HG03571 (cell line): ENCODE data around the gene FHL2.
A peak's percentile ranks its signal among the peaks of the same experiment; 100 is the strongest.

Experiments
- ATAC-seq: cut with Tn5 transposase; IDR thresholded peaks from one replicate; pipeline ENCODE4 v1.9.1; 2021; ENCODE audit not compliant: unreplicated experiment

FHL2 gene

DNA sequence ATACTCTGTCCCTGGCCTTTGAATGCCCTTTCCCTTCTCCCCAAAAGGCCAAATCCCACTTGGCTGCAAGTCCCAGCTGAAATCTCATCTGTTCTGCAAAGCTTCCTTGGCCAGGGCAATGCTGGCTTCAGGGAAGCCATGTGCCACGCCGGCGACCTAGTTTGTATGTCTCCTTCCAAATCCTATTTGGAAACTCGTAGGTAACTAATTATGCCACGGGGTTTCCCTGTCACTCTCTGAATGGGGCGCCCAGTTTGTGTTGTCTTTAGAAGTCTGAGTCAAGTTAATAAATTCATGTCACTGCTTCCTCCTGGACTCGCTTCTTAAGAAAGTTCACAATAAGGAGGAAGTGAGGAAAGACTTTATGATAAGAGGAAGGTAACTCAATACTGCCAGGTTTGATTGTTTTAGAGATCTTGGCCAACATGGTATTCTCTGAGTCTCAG lies 19.1 kb downstream of the FHL2 start:
- no peak for ATAC-seq

DNA sequence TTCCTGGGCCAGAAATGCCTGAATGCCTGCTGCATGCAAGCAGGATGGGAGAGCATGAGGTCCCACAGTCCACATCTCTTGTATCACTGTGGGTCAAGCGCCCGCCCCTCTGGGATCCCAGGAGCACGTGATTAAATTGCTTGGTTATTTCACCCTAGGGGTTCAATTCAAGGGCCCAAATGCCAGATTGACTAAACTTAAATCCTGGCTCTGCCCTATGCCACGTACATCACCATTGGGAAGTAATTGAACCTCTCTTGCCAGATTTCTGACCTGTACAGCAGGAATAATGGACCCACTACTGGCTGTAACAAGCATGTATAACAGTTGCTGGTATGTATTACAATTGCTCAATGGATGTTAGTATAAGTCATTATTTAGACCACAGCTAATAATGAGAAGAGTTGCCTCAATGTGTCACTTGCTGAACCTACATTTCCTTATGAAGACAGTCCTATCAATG lies 19.9 kb downstream of the FHL2 start:
- ATAC-seq, result no peak

DNA sequence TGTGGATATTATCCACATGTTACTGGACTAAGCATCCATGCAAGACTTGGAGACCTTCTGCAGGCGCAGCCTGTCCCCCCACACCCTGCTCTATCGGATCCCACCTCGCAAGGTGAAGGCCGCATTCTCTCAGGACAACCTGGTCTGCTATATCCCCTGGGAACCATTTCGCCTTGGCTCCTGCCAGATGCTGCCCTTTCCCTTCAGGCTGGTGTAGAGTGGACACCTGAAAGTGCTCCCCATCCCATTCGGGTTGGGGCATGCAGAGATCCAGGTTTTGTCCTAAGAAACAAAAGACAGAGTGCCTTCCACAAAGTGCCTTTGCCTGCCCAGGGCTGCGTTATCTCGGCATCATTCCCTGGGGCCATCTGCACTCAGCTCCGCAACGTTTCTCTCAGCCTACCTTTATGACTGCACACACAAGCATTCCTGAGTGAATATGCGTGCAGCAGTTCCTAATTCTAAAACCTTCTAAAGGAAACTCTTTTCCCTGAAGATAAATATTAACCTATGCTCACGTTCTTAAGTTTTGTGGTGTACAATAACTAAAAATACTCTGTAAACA lies 20.5 kb downstream of the FHL2 start:
- no peak for ATAC-seq

DNA sequence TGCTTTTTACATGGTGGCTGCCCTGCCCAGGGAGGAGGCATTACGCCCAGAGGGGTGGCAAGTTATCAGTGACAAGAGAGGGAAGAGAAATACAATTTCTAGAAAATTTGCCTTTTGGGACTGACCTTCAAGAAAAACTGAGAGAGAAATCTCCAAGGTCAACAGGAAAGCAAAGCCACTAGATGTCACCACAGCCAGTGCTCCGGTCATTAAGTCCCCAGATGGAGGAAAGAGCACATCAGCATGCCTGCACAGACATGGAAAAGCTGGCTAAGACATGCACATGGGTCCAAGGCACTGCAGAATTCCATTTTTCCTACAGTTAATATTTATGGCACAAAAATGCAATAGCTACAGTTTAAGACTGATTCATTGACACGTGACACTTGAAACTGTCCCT lies 21.0 kb downstream of the FHL2 start:
- no peak for ATAC-seq

DNA sequence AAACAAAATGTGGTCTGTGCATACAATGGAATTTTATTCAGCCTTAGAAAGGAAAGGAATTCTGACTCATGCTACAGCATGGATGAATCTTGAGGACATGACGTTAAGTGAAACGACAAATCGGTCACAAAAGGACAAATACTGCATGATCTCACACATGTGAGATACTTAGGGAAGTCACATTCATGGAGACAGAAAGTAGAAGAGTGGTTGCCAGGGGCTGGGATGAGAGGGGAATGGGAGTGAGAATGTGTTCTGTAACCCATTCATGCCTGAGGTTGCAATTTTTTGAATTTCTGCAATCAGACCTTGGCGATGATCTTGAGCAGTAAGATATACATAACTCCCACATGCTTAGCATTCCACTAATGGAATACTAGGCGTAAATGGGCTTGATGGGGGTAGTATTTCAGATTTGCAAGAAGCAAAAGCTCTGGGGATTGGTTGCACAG lies 22.0 kb downstream of the FHL2 start:
- ATAC-seq, result no peak

DNA sequence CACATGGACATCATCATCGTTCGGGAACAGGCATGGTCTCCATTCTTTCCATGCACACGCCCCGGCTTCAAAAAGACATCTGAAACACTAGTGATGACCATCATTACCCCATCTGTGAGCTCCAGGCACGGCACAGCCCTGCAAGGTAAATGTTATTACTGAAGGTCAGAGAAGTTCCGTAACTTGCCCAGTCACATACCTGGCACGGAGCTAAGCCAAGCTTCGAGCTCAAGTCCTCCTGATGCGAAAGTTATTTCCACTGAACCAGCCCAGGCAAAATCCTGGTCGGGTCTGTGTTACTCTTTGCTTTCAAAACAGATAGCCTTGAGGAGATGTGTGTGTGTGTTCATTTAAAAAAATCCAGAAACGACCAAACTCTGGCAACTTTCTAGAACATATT lies 22.8 kb downstream of the FHL2 start:
- no peak for ATAC-seq

DNA sequence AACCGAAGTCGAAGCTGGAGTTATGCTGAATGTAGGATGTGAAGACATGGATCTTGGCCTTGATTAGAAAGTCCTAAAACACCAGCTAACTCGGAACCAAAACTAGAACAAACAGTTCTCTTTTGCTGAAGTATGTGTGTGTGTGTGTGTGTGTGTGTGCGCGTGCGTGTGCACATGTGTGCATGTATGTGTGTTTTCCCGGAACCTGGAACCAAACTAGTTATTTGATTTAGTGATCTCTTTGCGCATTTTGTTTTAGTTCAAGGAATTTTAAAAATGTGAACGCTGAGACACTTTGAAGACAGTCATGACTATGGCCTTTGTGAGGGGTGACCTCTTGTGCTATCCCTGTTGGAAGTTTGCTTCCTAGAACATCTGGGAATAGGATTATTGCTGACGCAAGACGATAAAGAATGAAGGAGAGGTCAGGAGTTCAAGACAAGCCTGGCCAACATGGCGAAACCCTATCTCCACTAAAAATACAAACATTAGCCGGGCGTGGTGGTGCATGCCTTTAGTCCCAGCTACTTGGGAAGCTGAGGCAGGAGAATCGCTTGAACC lies 23.8 kb downstream of the FHL2 start:
- ATAC-seq, result no peak

DNA sequence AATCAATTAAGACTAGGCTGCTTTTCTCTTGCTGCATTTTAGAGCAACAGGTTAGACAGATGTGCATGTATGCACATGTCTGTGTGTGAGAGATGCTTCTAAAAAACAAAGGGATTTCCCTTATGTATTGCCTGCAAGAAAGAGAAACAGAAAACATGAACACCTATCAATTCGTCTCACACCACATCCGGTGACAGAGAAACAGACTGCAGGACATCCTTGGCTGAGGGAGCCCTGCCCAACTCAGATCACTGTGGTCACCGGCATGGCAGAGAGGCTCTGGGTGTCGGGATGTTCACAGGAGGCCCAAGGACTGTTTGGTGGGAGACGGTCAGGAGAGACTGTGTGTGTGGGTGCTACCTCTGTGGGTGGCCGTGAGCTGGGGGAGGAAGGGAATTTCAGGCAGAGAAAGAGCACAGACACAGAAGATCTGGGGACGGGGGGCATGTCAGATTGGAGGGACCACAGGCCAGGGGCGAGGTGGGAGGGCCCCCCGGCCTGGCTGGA lies 24.9 kb downstream of the FHL2 start:
- ATAC-seq, result peak; percentile 42

DNA sequence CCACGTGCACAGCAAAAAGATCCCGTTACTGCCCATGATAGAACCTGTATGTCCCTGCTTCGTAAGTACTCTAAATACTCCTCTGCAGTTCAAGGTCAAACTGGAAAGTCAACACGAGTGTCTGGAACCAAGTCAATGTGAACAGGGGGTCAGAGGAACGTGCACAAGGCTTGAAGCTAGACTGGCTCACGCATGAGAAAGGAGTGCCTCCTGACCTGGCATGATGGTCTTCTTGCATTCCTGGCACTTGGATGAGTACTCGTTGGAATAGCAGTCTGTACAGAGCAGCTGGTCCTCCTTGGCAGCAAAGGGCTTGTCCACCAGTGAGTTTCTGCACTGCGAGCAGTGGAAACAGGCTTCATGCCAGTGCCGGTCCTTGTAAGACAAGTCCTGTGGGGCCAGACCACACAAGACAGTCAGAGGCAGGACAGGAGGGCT lies 25.5 kb downstream of the FHL2 start:
- ATAC-seq, result no peak

DNA sequence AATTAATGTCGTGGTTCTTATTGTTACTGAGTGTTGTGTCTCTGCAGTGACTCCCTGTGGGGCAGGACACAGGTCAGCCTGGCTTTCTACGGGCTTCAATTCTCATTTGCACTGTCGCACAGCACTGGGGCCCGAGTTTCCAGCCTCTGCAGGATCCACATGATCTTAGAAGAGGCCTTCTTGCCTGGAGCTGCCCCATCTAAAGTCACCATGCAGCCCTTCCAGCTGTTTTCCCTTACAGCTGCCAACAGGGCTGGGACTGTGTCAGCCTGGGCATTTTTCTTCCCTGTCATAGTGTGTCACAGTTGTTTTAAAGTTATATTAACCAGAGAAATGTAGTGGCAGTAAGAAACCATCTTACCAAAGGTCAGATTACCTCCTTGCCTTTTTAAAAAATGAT lies 27.0 kb downstream of the FHL2 start:
- no peak for ATAC-seq

DNA sequence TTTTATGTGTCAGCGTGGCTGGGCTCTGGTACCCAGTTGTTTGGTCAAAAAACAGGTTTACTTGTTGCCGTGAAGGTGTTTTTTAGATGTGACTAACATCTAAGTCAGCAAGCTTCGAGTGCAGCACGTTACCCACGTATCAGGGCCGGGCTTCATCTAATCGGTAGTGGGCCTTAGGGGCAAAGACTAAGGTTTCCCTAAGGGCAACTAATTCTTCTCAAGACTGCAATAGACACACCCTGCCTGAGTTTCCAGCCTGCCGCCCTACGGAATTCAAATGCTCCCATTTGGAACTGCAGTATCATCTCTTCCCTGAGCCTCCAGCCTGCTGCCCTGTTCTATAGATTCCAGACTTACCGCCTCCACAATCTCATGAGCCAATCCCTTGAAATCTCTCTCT lies 27.7 kb downstream of the FHL2 start:
- no peak for ATAC-seq

DNA sequence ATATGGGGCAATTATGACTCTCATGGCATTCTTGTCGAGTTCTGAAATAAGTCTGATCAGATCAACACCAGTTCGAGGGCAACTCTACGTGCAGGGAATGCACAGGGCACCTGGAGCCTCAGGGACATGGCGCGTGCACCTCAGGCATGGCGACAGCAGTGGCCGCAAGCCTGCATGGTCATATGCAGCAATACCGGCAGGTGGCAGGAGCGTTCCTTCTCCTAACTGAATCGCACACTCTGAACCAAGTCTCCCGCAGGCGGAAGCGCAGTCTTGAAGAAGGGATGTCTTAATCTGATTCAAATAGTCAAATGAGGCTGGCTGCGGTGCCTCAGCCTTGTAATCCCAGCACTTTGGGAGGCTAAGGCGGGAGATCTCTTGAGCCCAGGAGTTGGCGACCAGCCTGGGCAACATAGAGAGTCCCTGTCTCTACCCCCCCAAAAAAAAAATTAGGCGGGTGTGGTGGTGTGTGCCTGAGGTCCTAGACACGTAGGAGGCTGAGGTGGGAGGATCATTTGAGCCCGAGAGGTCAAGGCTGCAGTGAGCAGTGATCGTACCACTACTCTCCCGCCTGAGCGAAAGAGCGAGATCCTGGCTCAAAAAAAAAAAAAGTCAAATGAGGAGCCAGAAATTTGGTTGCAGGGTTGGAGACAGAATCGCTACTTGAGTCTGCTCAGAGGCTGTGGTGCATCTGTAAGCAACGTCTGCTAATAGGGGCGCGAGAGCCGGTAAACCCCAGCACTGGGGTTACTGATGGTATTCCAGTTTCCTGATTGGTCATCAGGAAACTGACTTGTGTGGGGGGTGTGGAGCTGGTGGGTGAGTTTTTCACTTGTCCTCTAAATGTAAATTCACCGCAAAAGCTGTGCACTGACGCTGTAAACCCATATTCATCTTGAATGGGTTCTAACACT lies 28.8 kb downstream of the FHL2 start:
- peak; percentile 93 for ATAC-seq

DNA sequence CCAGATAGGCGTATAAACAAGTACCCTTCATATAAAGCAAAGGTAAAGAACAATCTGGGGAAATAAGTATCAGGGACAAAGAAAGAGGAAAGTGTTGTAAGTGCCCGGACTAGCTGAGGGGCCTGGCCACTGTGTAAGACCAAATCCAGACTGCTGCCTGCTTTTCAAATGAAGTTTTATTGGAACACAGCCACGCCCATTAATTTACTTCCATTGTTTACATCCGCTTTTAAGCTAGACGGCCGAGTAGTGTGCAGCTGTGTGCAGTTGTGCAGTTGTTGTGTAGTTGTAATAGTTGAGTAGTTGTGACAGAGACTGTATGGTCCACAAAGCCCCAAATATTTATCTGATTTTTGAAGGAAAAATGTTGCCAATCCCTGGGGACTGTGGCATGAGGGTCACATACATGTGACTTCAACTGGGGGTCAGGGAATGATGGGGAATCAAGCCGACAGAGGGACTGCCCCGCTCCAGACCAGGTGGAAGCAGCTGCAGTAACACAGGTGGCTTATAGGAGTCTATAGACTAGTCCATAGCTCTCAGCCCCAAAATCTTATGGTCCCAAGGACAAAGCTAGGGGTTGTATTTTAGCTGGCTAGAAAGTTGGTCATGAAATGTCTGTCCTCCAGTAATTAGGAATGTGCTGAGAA lies 30.0 kb downstream of the FHL2 start:
- no peak for ATAC-seq

DNA sequence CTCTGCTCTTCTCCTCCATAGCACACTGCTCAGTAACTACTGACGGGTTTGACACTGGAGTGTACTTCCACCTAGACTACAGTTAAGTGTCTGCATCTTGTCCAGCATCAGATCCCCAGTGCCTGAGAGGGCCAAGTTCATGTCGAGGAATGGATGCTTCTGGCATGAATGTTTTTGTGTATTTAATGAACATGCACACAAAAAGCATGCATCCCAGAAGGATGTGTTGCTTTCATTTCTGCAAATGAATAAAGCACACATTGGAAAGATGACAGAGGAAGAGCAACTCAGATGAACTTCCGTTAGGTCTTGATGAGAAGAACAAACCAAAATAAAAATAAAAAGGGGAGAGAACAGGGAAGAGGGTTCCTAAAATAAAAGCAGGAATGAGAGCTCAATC lies 33.6 kb downstream of the FHL2 start:
- ATAC-seq, result no peak

DNA sequence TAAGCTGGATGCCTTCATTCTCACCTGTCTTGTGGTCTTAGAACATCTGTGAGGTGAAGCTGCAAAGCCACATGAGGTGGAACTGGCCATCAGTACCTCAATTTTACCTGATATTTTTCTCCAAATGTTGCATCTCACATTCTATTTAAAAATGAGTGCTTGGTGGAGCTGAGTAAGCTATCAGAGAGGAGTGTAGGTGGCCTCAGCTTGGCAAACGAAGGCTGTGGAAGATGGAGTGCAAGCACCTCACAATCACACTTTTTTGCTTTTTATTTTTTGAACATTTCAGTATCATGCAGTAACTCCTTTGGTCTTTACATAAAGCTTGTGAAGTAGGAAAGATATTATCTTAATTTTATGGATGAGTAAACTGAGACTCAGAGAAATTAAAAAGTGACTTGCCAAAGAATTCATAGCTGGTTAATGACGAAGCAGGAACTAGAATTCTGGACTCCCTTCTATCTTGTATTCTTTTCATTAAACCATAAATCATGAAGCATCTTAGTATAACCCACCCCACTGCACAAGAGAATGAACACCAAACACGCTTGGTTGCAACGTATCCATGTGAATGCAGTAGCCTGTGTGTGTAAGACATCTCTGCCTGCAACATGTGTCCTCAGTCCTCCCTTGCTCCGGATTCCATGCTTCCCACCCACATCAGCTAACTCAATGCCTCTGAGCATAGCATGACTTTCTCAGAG lies 34.3 kb downstream of the FHL2 start:
- no peak for ATAC-seq

DNA sequence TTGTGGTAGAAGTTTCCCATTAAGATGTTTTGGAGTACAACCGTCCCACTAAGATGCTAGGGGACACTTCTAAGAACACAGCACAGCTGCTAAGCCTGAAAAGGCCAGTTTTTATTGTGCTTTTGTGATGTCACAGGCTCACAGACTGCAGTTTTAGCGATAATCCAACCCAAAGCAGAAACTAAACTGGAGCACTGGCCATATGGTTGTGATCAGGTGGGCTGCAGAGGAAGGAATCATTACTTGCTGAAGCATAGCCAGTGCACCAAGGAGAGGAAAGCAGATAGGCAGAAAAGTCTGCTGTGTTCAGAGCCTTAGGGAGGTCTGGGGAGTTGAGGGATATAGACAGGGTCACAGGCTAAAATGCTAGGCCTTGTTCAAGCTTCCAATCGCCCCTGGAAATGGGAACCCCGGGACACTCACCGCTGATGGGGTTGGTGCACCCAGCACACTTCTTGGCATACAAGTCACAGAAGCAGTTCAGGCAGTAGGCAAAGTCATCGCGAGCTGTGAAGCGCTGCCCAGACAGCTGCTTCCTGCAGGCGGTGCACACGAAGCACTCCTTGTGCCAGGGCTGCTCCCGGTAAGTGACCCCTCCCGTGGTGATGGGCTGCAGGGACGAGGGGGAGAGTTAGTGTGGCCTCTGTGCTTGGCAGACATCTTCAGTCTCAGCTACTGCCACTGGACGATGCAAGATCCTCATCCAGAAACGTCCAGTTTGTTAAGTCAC lies 35.8 kb downstream of the FHL2 start:
- ATAC-seq, result no peak

DNA sequence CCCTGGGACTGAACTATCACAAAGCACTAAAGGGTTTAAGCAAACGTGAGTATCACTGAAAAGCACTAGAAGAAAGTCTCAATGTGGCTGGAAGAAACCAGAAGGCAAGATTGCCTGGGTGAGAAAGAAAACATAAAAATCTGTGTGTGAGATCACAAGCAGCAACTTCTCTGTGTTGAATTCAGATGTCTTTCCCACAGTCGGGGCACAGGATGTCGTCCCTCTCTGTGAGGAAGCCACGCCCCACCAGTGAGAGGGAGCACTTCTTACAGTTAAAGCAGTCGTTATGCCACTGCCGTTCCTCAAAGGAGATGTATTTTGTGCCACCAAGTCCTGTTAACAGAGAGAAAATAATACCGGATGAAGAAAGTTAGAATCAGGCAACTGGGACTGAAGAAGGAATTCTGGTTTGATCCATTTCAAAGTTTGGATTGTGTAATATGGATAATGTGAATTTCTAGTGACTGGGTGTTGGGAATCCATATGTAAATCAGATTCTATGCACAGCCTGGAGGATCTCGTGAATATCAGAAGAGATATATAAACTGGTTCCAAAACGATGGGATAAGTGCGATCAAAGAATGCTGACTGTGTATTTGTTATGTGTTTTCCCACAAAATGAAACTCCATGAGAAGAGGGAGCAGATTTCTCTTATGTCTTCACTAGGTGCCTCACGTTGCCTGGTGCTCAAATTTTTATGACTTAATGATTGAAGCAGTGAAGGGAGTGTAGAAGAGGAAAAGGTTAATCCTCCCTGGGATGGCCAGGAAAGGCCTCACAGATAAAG lies 37.6 kb downstream of the FHL2 start:
- ATAC-seq, result no peak

DNA sequence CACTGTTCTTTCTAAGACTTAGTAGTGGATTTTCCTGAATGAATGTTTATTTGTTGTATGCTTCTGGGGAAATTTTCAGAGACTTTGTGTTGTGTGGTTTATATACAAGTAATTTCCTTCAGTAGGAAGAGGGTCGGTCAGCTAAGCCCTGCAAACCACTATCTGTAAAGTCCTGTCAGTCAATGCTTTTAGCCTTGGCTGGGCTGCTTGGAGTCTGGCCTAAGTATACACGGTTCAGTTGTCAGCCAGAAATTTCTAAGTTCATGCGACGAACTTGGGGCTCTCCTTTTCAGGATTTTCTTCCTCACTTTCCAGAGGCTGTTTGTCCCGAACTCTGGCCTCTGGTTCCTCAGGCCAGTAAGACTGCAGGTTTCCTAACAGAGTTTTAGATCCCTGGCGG lies 40.3 kb downstream of the FHL2 start:
- no peak for ATAC-seq

DNA sequence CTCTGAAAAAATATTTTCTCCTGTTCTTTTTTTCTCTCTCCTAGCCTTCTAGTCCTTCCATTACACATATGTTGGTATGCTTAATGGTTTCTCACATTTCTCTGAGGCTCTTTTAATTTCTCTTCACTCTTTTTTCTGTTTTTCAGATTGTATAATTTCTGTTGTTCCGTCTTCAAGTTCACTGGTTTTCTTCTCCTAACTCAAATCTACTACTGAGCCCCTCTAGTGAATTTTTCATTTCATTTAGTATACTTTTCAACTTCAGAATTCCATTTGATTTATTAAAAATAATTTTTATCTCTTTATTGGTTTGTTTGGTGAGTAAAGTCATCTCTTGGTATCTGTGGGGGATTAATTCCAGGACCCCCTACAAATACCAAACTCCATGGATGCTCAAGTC lies 41.7 kb downstream of the FHL2 start:
- ATAC-seq, result no peak
